Prostate gland (tissue), 2 donors: ENCODE measurements around the gene ZDHHC4.
"Not testable (repeated sequence)": the region's sequence is repeated elsewhere in the genome, so short reads cannot be mapped to it uniquely, and the experiment has no call there.

Experiments used
- POLR2A ChIP-seq: fragments of 450-650 bp; IDR thresholded peaks from one replicate; pipeline ENCODE4 v1.6.1; 2016; ENCODE audit warnings: antibody characterized with exemption, mild to moderate bottlenecking
- POLR2AphosphoS5 ChIP-seq: sonication (generic); formaldehyde crosslinking; IDR thresholded peaks from one replicate; pipeline ENCODE4 v1.6.1; 2017; ENCODE audit warnings: antibody characterized with exemption
- TF ChIP-seq, protein P1 (sequence below), 4 experiments: fragments of 200-600 bp in 2 of 4; fragments of 450-650 bp in 2 of 4; sonication (generic) in 2 of 4; IDR thresholded peaks; 1 replicate in 3 of 4; 2 replicates in 1 of 4; pipeline ENCODE4 v1.5.1; 2016 to 2019; ENCODE audit warnings: antibody characterized with exemption in 4 of 4, mild to moderate bottlenecking in 2 of 4, moderate library complexity in 2 of 4

DNA sequence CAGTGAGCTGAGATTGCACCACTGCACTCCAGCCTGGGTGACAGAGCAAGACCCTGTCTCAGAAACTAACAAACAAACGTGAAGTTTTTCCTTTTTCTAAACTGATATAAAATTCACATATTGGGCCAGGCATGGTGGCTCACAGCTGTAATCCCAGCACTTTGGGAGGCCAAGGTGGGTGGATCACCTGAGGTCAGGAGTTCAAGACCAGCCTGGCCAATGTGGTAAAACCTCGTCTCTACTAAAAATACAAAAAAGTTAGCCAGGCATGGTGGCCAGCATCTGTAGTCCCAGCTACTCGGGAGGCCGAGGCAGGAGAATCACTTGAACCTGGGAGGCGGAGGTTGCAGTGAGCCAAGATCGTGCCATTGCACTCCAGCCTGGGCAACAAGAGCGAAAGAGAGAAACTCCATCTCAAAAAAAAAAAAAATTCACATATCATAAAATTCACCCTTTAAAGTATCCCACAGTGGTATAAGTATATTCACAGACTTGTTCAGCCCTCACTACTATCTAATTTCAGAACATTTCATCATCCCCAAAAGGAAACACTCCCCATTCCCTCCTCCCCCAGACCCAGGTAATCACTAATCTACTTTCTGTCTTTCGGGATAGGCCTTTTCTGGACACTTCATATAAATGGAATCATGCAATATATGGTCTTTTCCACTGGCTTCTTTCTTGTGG lies 8.6 kb downstream of the ZDHHC4 start:
- not testable (repeated sequence) for TF ChIP-seq POLR2A, POLR2AphosphoS5
- TF ChIP-seq, protein P1, sequence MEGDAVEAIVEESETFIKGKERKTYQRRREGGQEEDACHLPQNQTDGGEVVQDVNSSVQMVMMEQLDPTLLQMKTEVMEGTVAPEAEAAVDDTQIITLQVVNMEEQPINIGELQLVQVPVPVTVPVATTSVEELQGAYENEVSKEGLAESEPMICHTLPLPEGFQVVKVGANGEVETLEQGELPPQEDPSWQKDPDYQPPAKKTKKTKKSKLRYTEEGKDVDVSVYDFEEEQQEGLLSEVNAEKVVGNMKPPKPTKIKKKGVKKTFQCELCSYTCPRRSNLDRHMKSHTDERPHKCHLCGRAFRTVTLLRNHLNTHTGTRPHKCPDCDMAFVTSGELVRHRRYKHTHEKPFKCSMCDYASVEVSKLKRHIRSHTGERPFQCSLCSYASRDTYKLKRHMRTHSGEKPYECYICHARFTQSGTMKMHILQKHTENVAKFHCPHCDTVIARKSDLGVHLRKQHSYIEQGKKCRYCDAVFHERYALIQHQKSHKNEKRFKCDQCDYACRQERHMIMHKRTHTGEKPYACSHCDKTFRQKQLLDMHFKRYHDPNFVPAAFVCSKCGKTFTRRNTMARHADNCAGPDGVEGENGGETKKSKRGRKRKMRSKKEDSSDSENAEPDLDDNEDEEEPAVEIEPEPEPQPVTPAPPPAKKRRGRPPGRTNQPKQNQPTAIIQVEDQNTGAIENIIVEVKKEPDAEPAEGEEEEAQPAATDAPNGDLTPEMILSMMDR (IDR thresholded peaks at IDR 0.05), result not testable (repeated sequence)
